NT2/D1 (cell line): ENCODE data around the gene SRGAP3.

ENCODE experiments used
- SUZ12 ChIP-seq: IDR thresholded peaks from 2 replicates; pipeline ENCODE4 v1.6.1; 2011; ENCODE audit not compliant: insufficient read length, insufficient read depth; ENCODE audit errors: extremely low read depth
- YY1 ChIP-seq: IDR thresholded peaks from 2 replicates; pipeline ENCODE4 v1.6.1; 2011; ENCODE audit not compliant: insufficient read length, insufficient read depth
- ZNF274 ChIP-seq: IDR thresholded peaks from 2 replicates; pipeline ENCODE4 v1.6.1; 2011; ENCODE audit warnings: mild to moderate bottlenecking, low read depth, low read length

- TF ChIP-seq ZNF274 (no peak), SUZ12 (no peak), YY1 (no peak)
Observed at GRCh38 chr3:8953313-8953712, 296.1 kb downstream of the SRGAP3 start.
